ENCODE data around the gene CST2.

DNA sequence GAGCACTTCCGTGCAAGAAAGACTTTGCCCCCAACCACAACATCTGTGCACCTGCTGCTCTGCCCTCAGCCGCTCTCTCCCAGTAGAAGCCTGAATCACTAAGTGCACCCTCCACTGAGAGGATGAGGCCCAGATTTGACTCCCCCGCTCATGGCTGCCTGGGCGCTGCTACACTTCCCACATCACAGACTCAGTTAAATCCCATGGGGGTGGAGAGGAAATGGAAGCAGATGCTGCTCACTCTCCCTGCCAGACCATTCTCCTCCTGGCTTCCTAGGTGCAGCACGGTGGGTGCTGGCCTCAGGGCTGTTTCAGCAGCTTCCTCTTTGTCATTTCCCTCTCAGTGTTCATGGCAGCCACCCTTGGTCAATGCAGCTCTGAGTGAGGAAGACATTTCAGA, 48.2 kb upstream of the CST2 start:
- TF ChIP-seq POLR2A (IDR thresholded peaks at IDR 0.05): no peak
- TF ChIP-seq, protein P1, sequence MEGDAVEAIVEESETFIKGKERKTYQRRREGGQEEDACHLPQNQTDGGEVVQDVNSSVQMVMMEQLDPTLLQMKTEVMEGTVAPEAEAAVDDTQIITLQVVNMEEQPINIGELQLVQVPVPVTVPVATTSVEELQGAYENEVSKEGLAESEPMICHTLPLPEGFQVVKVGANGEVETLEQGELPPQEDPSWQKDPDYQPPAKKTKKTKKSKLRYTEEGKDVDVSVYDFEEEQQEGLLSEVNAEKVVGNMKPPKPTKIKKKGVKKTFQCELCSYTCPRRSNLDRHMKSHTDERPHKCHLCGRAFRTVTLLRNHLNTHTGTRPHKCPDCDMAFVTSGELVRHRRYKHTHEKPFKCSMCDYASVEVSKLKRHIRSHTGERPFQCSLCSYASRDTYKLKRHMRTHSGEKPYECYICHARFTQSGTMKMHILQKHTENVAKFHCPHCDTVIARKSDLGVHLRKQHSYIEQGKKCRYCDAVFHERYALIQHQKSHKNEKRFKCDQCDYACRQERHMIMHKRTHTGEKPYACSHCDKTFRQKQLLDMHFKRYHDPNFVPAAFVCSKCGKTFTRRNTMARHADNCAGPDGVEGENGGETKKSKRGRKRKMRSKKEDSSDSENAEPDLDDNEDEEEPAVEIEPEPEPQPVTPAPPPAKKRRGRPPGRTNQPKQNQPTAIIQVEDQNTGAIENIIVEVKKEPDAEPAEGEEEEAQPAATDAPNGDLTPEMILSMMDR (IDR thresholded peaks at IDR 0.05): no peak
